NCI-H2171 (cell line): ENCODE results near the gene TFAP2E.

Experiments used
- DNase-seq: peaks from one replicate; lab custom pipeline; 2025; lab: John Stamatoyannopoulos, UW

TFAP2E gene

DNA sequence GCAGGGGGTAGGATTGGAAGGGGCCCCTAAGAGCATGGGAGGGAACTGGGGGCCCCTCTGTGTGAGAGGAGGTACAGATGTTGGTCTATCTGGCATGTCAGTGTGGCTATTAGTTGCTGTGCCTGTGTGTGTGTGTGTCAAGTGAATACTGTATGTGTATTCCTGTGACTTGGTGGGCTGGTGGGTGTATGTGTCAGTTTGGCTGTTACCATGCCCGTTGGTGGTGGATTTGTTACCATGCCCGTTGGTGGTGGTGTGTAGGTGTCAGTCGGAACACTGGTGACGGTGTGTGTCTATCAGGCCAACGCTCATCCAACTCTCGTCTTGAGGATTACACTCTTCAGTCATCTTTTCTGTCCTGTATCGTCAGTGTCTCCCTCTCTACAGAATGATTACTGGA, 22.6 kb downstream of the TFAP2E start:
- DNase-seq: no peak

DNA sequence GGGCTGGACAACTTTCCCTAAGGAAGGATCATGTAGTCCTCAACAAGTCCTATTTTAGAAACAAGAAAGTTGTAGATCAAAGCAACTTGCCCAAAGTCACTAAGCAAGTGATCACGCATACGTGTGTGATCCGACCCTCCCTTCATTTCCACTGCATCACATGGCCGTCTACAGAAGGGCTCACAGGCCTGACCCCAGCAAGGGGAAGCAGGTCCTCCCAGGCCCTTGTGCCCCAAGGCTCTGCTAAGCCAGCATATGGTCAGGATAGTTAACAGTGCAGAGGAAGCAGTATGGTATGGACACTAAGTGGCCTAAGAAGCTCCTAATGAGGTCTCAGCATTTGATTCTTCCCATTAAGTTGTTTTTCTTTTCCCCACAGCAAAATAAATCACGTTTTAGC, 24.8 kb downstream of the TFAP2E start:
- no peak for DNase-seq

DNA sequence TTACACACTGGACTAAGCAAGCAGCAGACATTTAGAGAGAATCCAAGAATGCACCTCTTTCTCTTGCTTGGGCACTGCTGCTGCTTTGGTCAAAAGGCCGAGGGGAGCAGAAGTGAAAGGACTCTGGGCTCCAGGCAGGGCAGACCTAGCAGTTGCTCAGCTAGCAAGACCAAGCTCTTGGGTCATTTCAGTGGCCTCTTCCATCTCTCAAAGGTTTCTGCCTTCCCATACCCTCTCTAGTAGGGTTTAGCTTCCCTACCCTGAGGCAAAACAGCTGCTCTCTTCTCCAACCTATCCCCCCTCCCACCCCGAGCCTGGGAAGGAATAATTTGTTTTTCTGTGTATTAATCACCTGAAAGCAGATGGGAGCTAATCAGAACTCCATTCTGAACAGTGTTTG, 25.8 kb downstream of the TFAP2E start:
- no peak for DNase-seq

DNA sequence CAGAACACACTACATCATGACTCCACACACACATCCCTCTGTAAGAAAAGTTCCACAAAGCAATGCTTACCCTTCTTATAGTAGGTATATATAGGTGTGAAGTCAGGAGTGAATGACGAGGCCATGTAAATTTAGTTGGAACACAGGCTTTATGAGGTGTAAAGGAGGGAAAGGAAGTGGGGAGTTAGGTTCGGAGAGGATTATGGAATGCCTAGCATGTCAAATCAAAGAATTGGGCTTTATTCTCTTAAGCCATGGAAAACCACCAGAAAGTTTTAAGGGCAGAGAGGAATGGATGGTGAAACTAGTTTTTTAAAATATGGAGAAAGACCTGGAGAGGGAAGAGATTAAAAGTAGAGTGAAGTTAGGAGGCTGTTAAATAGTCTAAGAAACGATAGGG, 26.3 kb downstream of the TFAP2E start:
- no peak for DNase-seq

DNA sequence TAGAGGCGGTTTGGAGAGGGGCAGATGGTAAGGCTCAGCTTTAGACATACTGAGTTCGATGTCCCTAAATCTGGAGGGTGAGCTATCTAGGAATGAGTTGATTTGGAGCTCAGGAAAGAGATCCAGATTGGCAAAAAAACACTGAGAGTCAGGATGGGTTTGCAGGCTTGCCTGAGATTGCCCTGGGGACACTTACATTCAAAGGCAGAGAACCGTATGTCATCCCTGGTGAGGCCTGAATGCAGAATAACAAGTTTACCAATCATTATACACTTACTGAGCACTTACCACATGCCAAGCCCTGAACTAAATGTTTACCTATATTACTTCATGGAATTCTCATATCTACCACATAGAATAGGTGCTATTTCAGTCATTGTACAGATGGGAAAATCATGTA, 27.5 kb downstream of the TFAP2E start:
- DNase-seq: peak; percentile 58

DNA sequence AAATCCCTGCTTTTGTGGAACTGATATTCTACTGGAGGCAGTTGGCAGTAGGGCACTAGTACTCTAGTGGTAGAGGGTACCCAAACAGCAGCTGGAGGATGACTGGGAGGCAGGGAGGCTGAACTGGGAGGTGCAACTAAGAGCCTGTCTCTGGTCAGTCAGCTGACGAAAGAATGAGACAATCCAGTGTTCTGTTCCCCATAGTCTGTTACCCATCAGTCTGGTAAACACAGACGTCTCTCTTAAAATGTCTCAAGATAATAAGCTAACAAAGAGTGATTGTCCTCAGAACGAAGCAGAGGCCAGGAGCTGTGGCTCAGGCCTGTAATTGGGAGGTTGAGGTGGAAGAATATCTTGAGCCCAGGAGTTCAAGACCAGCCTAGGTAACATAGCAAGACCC, 30.4 kb downstream of the TFAP2E start:
- DNase-seq: no peak

DNA sequence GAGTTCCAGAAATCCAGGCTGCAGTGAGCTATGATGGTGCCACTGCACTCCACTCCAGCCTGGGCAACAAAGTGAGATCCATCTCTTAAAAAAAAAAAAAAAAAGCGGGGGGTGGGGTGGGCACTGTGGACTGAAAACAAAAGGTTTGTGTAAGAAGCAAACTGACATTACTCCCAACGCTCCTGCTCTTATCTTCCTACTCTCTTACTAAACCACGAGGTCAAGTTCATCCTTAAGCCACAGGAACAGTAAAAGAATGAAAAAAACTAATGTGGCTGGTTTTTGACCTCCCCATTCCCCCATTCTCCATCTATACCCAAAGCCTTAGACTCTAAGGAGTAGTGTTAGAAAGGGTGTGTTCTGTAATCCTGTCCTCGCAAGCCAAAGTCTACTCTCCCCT, 30.8 kb downstream of the TFAP2E start:
- DNase-seq: no peak

DNA sequence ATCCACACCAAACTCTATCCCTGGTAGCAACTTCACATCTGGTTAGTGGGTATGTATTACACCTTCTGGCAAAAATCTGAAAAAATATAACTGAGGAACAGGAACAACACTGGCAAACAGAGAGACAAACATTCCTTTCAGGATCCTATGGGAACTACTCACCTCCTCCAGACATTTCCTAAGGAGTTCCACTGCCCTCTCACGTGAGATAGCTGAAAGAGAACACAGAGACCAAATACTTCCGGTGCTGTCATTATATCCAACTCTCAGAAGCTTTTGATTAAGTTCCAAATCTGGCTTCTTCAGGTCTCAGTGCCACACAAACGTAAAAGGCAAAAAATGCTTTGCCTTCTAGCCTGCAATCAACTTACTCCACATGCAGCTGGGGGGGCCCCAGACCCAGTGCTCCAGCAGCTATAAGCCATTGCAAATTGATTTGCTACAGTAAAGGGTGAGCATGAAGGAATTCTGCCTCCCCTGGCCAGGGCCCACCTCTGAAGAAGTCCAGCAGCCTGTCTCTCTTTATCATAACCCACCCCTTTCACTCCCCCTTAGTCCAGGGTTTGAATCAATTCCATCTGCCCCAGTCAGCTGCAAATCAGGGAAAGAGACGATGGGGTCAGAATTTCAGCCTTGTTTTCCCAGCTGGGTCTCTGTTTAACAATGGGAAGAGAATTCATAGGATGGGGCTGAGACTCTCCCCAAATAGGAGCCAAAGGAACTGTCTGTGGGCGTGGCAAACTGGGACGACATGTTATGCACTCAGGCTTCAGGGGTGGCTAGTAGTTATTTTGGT, 32.2 kb downstream of the TFAP2E start:
- no peak for DNase-seq

DNA sequence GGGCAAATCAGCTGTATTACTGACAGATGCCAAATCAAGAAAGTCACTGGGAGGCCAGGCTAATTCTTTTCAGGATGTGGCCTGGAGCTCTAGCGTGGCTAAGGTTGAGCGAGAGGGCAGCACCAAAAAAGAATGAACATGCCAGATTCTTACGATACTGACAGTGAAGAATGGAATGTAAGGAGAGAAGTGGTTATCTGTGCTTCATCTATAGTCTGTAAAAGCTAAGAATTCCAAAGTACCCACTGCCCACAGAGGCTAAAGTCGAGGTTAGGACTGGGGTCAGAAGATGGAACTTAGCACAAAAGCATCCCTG, 32.7 kb downstream of the TFAP2E start:
- no peak for DNase-seq

DNA sequence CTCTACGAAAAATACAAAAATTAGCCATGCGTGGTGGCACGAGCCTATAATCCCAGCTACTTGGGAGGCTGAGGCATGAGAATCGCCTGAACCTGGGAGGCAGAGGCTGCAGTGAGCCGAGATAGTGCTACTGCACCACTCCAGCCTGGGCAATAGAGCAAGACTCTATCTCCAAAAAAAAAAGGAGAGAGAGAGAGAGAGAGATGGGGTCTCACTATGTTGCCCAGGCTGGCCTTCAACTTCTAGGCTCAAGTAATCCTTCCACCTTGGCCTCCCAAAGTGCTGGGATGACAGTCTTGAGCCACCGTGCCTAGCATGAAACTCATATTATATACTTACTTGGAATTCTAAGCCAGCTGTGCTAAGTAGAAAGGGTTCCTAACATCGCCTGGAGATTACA, 38.5 kb downstream of the TFAP2E start:
- no peak for DNase-seq

DNA sequence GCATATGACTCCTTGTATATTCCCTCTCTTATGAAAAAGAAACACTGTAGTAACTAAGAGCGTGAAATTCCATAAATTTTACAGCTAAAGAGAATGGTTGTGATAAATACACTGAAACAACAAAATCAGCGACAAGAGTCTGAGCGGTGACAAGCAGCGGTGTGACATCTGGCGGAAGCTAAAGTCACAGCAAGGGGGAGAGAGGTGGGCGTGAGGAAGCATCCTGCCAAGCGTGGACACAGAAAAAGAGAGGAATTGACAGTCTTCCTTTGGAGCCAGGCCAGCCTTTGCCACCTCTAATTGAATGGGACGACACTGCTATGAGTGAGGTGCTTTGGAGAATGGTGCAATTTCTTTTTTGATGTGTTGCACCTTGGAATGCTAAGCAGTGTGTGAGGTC, 42.3 kb downstream of the TFAP2E start:
- no peak for DNase-seq

DNA sequence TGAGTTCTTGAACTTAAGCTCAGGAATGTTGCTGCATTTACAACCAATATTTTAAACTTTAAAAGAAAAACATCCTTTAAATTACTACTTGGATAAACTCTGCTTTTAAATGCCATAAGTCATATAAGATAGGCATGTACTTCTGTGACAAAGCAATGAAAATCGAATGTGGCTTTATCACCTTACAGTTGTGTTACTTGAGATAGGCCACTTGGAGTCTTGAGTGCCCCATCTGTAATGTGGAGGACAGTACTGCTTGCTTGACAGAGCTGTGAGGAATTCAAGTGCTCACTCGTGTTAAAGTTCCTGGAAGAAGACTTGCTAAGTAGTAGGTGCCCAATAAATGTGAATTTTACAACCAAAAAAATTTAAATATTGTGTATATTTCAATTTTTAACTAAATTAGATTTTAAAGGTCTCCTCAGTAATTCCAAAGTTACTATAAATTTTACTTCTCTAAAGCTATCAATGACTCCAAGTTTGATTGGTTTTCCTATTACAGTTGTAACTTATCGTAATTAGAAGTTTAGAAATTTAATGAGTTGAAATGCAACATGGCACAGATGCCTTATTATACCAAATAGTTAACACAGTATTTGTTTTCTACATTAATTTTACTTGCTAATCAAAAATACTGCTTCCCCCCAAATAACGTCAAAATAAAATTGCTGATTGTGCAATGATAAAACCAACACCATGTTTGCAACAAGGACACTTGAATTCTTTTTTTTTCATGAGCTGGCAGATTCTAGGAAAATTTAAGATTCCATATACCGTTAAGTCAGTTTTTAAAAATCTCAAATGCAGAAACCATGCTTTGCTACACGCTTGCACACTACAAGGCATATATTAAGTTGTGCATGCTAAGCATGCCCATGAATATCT, 46.4 kb downstream of the TFAP2E start:
- DNase-seq: no peak

DNA sequence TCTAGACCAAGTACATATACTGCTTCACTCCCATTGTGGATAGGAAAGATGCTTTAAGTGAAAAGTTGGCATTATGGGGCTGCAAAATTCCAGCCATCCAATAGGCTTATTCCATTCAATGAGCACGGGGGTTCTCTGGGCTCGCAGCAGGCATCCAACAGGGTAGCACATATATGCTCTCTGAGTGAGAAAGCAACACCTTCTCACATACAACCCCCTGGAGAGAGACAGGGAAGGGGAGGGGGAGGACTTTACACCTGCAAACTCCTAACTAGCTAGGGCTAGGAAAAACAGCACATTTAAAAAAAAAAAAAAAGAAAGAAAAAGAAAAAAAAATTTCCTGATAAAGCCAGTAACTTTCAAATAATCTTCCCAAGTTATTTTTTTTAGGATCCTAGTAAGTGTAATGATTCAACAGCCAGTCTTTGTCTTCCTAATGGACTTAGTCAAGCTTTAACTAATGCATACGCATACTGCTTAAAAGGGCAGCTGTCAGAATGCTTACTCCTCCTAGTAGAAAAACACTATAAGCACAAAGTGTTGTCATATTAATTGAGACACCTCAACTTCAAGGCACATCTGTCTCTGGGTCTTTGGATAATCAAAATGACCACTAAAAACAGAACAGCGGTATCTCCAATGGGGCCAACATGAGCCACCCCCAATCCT, 49.5 kb downstream of the TFAP2E start:
- DNase-seq: peak; percentile 41

DNA sequence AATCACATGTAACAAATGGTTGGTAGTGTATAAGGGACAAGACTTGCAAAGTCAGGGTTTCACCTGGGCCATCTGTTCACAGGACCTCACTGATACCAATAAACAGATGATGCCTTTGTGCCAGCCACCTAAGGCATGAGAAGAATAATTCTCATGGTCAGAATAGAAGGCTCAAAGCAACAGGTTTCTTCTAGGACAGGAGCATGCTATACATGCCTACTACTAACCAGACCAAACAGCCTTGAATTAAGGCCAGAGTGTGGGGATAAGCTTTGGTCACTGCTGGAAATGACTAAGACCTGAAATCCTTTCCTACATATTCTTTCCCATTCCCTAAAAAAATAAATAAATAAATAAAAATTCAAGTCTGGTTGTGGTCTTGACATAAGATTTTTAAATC, 50.7 kb downstream of the TFAP2E start:
- DNase-seq: no peak

DNA sequence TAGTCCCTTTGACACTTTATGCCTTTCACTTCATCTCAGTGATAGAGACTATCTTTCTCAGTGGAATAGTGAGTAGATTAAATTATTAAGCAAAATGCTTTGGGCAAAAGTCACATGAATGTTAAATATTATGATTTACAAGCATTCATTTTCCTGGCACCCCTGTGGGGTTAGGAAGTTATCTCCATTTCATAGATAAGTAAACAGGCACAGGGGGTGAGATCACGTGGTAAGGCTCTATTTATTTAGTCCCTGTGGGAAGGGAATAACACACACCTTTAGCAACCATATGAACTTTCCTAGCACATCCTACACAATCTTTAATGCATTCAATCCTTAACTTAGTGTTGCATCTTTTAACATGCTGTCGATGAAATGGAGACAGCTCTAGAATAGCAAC, 55.9 kb downstream of the TFAP2E start:
- no peak for DNase-seq

DNA sequence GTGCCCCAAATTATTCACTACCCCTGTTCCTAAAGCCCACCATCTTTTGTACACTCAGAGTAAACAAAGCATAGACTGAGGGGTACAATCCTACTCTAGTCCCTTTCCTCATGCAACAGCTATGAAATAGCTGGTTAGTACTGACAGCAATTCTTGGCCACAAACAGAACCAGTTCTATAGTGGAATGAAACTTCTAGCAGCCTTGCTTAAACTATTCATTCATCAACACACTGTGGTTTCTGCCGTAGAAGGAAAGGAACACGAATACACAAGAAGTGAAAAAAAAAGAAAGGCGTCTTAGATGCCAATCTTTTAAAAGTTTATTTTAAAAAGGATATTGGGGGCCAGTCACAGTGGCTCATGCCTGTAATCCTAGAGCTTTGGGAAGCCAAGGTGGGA, 58.3 kb downstream of the TFAP2E start:
- DNase-seq: no peak

DNA sequence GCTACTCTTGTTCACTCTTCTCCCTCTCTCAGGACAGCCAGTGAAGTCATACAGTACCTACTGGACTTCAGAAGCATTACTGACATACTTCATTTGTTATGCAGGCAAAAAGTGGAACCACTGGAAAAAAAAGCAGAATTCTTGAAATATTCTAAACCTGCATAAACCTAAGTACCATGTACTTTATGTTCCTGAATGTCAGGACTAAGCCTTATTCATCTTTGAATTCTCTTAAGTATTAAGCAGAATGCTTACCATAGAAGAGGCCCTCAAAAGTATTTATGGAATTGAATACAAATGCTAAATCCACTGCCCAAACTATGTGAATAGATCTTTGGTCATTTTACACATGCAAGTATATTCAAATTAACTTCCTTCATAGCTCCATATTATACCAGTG, 60.4 kb downstream of the TFAP2E start:
- no peak for DNase-seq

DNA sequence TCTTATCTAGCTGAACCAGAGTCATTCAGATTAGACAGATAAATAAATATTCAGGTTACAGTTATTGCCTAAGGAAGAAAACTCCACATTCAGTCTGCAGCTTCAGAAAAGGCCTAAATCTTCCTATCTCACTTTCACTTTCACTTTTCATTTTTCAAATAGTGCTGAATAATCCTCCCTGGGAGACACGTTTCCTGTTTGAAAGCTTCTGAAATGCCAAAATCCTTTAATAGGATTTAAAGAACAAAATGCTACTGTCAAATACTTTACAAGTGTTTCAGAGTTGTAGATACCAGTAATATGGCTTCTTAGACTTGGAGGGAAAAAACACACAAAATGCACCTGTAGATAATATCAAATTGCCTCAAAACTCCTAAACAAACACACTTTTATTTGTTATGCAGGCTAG, 64.3 kb downstream of the TFAP2E start:
- DNase-seq: no peak

DNA sequence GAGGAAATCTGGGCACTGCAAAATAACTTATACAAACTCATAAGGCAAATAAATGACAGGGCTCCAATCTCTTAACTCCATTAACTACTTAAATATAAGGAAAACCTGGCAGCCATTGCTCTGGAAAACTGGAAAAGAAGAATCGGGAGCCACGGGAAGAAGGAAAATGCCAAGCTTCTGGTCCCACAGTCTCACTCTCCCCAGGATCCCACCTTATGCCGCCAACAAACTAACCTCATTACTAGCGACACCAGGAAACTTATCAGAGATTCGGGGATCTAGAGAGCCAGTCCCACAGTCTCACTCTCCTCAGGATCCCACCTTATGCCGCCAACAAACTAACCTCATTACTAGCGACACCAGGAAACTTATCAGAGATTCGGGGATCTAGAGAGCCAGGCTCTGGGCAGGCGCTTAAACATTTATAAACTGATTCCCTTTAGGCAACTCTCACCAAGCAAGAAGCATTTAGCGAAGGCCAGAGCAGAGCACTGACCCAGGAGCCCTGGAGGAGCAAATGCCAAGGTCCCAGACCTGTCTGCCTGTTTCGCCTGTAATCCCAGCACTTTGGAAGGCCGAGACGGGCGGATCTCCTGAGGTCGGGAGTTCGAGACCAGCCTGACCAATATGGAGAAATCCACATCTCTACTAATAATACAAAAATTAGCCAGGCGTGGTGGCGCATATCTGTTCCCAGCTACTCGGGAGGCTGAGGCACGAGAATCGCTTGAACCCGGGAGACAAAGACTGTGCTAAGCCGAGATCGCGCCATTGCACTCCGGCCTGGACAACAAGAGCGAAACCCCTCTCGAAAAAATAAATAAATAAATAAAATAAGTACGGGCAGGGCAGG, 67.5 kb downstream of the TFAP2E start:
- DNase-seq: no peak

DNA sequence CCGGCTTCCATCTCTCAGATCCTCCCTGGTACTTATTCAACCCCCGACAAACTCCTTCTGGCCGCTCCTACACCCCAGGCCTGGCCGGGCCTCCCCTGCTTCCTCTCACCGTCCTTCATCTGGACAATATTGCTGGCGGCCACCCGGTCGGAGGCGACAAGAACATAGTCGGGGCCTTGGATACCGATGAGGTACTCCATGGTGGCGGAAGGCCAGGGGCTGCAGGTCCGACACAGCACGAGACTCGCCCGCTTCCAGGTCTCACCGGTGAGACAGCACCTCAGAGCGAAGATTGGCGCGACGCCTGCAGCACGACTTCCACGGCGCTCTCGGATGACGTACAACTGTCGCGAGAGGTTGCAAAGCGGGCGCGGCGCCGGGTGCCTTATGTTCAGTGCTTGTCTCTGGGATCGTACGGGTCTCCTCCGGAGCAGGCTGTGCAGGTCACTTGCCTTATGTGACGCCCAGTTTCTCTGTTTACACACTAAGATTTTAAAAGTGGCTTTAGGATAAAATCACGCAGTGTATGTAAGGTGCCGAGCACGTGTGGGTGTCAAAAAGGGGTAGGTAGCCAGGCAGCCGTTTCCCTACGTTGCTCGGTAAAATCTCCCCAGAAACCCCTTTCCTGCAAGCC, 68.2 kb downstream of the TFAP2E start, which contains the start of gene PSMB2:
TSS of gene PSMB2 (minus strand) at position 294 of the 634 bp plus-strand sequence. CDS start at position 200, 94 bp downstream.
- DNase-seq: peak; percentile 97

DNA sequence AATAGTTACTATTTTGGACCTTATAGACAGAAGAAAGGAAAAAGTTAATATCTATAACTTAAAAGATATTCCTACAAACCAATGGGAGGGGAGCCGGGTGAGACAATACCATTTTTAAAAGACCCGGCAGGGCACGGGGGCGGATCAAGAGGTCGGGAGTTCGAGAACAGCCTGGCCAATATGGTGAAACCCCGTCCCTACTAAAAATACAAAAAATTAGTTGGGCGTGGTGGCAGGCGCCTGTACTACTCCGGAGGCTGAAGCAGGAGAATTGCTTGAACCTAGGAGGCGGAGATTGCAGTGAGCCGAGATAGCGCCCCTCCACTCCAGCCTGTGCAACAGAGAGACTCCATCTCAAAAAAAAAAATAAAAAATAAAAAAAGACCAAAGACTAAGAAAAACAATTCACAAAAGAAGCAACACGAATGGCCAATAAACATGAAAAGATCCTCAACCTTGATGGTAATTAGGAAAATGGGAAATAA, 69.4 kb downstream of the TFAP2E start:
- DNase-seq: no peak
